Stimulated activated CD8-positive, alpha-beta memory T cell treated with anti-CD3 and anti-CD28 coated beads, Interleukin-4, amount 100 ng/mL, for 4 hours (primary cell): Measurements from ENCODE around the gene FGF14.
"Not testable (repeated sequence)": the region's sequence is repeated elsewhere in the genome, so short reads cannot be mapped to it uniquely, and the experiment has no call there.

Source experiments
- DNase-seq, 2 donors: peaks; one replicate each; pipeline ENCODE4 v3.0.0-alpha.2; 2020; ENCODE audit warnings: low read depth in 2 of 2, low spot score in 1 of 2

Gene FGF14

GRCh38 chr13:102138635-102139190 is 263.1 kb downstream of the FGF14 start:
- DNase-seq: no peak

- not testable (repeated sequence) for DNase-seq
These were observed 263.9 kb downstream of the FGF14 start for GRCh38 chr13:102137904-102138303.

GRCh38 chr13:102136735-102137296 is 265.0 kb downstream of the FGF14 start:
- DNase-seq: no peak

- no peak for DNase-seq
These were observed 269.0 kb downstream of the FGF14 start for GRCh38 chr13:102132777-102133295.

GRCh38 chr13:102131246-102131645 is 270.6 kb downstream of the FGF14 start:
- no peak for DNase-seq

GRCh38 chr13:102128216-102128810 is 273.5 kb downstream of the FGF14 start:
- no peak for DNase-seq

- DNase-seq: no peak
These were observed 274.7 kb downstream of the FGF14 start for GRCh38 chr13:102127153-102127552.

GRCh38 chr13:102122147-102122546 is 279.7 kb downstream of the FGF14 start:
- DNase-seq: no peak

- DNase-seq: no peak
These were observed 284.5 kb downstream of the FGF14 start for GRCh38 chr13:102117175-102117831.

- DNase-seq: no peak
These were observed 298.4 kb downstream of the FGF14 start for GRCh38 chr13:102103469-102103868.

GRCh38 chr13:102100234-102100633 is 301.6 kb downstream of the FGF14 start:
- no peak for DNase-seq

GRCh38 chr13:102097708-102098107 is 304.1 kb downstream of the FGF14 start:
- no peak for DNase-seq

- not testable (repeated sequence) for DNase-seq
These were observed 308.6 kb downstream of the FGF14 start for GRCh38 chr13:102093288-102093687.

- no peak for DNase-seq
These were observed 310.6 kb downstream of the FGF14 start for GRCh38 chr13:102091231-102091630.

- no peak for DNase-seq
These were observed 311.3 kb downstream of the FGF14 start for GRCh38 chr13:102090532-102090931.

GRCh38 chr13:102089722-102090121 is 312.1 kb downstream of the FGF14 start:
- DNase-seq: no peak

GRCh38 chr13:102089177-102089576 is 312.7 kb downstream of the FGF14 start:
- no peak for DNase-seq

GRCh38 chr13:102073251-102073650 is 328.6 kb downstream of the FGF14 start:
- no peak for DNase-seq

GRCh38 chr13:102071711-102072110 is 330.1 kb downstream of the FGF14 start:
- no peak for DNase-seq

- DNase-seq: not testable (repeated sequence)
These were observed 333.5 kb downstream of the FGF14 start for GRCh38 chr13:102068323-102068722.

GRCh38 chr13:102055090-102055779 is 346.6 kb downstream of the FGF14 start:
- DNase-seq: no peak
